HepG2 (cell line): ENCODE data around the gene NPHS1. TPM values are rescaled to one million over a fixed set of nuclear protein-coding genes. Genes with fewer than 3 reads are reported as not detected.

ENCODE experiments used
- BHLHE40 ChIP-seq: IDR thresholded peaks from 2 replicates; pipeline ENCODE4 v1.6.1; 2011; ENCODE audit warnings: low read length, improper control_type of control experiment
- CENPT ChIP-seq: sonication (generic); formaldehyde crosslinking; IDR thresholded peaks from 2 replicates; pipeline ENCODE4 v1.8.0; 2022; ENCODE audit warnings: low read depth, mild to moderate bottlenecking, moderate library complexity, missing genetic modification reagents
- MTA3 ChIP-seq: sonication (generic); formaldehyde crosslinking; IDR thresholded peaks from 2 replicates; pipeline ENCODE4 v1.4.0; 2020; ENCODE audit warnings: missing genetic modification reagents
- NAIF1 ChIP-seq: sonication (generic); formaldehyde crosslinking; IDR thresholded peaks from 2 replicates; pipeline ENCODE4 v1.5.0; 2020; ENCODE audit warnings: mild to moderate bottlenecking, missing genetic modification reagents, borderline replicate concordance
- NBN ChIP-seq: fragments of 450-650 bp; conservative IDR thresholded peaks from 2 replicates; pipeline ENCODE4 v1.6.1; 2017
- NR2F1 ChIP-seq, 2 experiments: fragments of 450-650 bp in 1 of 2; formaldehyde crosslinking in 1 of 2; IDR thresholded peaks; 2 replicates each; pipeline versions ENCODE4 v1.5.0 to v1.6.1; 2016 to 2020; ENCODE audit warnings: mild to moderate bottlenecking in 1 of 2, missing compliant biosample characterization in 1 of 2, missing genetic modification reagents in 1 of 2, moderate library complexity in 1 of 2
- NR2F6 ChIP-seq, 2 experiments: IDR thresholded peaks; 2 replicates each; pipeline ENCODE4 v1.6.1; 2016; ENCODE audit warnings: antibody characterized with exemption in 1 of 2, mild to moderate bottlenecking in 1 of 2
- SP1 ChIP-seq, 2 experiments: fragments of 450-650 bp in 1 of 2; sonication (generic) in 1 of 2; formaldehyde crosslinking in 1 of 2; IDR thresholded peaks; 2 replicates each; pipeline versions ENCODE4 v1.4.0 to v1.6.1; 2016 to 2020; ENCODE audit warnings: missing genetic modification reagents in 1 of 2
- SRSF4 ChIP-seq: fragments of 200-400 bp; formaldehyde crosslinking; IDR thresholded peaks from one replicate; pipeline ENCODE4 v1.6.1; 2018; ENCODE audit warnings: mild to moderate bottlenecking, low read depth, low read length, moderate library complexity; ENCODE audit not compliant: poor library complexity, severe bottlenecking
- TEAD3 ChIP-seq: optimal IDR thresholded peaks from 2 replicates; pipeline ENCODE3; 2016; ENCODE audit warnings: borderline replicate concordance
- TGIF2 ChIP-seq: IDR thresholded peaks from 2 replicates; pipeline ENCODE4 v1.6.1; 2016; ENCODE audit warnings: control low read depth, missing compliant biosample characterization
- ZBTB3 ChIP-seq: sonication (generic); formaldehyde crosslinking; IDR thresholded peaks from 2 replicates; pipeline ENCODE4 v1.4.0; 2020; ENCODE audit warnings: low read depth, mild to moderate bottlenecking, moderate library complexity, missing genetic modification reagents, borderline replicate concordance
- ZBTB7A ChIP-seq: sonication (generic); formaldehyde crosslinking; IDR thresholded peaks from 2 replicates; pipeline ENCODE4 v1.8.0; 2022; ENCODE audit warnings: mild to moderate bottlenecking, missing genetic modification reagents
- ZFYVE20 ChIP-seq: sonication (generic); formaldehyde crosslinking; IDR thresholded peaks from 2 replicates; pipeline ENCODE4 v1.8.0; 2023; ENCODE audit warnings: low read depth, mild to moderate bottlenecking, moderate library complexity, missing genetic modification reagents, borderline replicate concordance
- ZNF251 ChIP-seq: sonication (generic); formaldehyde crosslinking; IDR thresholded peaks from 2 replicates; pipeline ENCODE4 v1.9.0; 2021; ENCODE audit warnings: mild to moderate bottlenecking, missing genetic modification reagents
- ZNF317 ChIP-seq: sonication (generic); formaldehyde crosslinking; IDR thresholded peaks from 2 replicates; pipeline ENCODE4 v1.5.0; 2020; ENCODE audit warnings: mild to moderate bottlenecking, missing genetic modification reagents
- ZNF382 ChIP-seq: sonication (generic); formaldehyde crosslinking; IDR thresholded peaks from 2 replicates; pipeline ENCODE4 v1.5.0; 2020; ENCODE audit warnings: missing genetic modification reagents, mild to moderate bottlenecking, borderline replicate concordance
- ZNF496 ChIP-seq: sonication (generic); formaldehyde crosslinking; IDR thresholded peaks from 2 replicates; pipeline ENCODE4 v1.8.1; 2023; ENCODE audit warnings: mild to moderate bottlenecking, moderate library complexity, missing genetic modification reagents; ENCODE audit not compliant: insufficient replicate concordance
- ZNF530 ChIP-seq: sonication (generic); formaldehyde crosslinking; IDR thresholded peaks from 2 replicates; pipeline ENCODE4 v1.5.0; 2020; ENCODE audit warnings: low read depth, mild to moderate bottlenecking, missing genetic modification reagents
- ZNF703 ChIP-seq: sonication (generic); formaldehyde crosslinking; IDR thresholded peaks from 2 replicates; pipeline ENCODE4 v1.5.1; 2020; ENCODE audit warnings: missing genetic modification reagents, mild to moderate bottlenecking, moderate library complexity, borderline replicate concordance
- ZSCAN30 ChIP-seq: sonication (generic); formaldehyde crosslinking; IDR thresholded peaks from 2 replicates; pipeline ENCODE4 v1.5.0; 2020; ENCODE audit warnings: mild to moderate bottlenecking, missing genetic modification reagents
- polyA plus RNA-seq, 8 experiments: library from polyadenylated mRNA; depleted of rRNA in 3 of 8; stranded (reverse) in 7 of 8; unstranded in 1 of 8; fragments of >200 nt; fragmentation: Illumina TruSeq in 4 of 8; extraction: Trizol in 4 of 8; gene quantifications; 2 replicates each; pipeline versions ENCODE4 v1.2.1 to v1.2.3, GENCODE V29; 2011 to 2016; ENCODE audit warnings: low read depth in 4 of 8, missing spikeins in 1 of 8, mixed read lengths in 1 of 8; ENCODE audit not compliant: insufficient read depth in 1 of 8
- total RNA-seq, 5 experiments: library from RNA; depleted of rRNA; stranded (reverse); fragments of >200 nt; fragmentation: Illumina TruSeq; extraction: Trizol; gene quantifications; 2 replicates each; pipeline ENCODE4 v1.2.3, GENCODE V29; 2016; ENCODE audit warnings: low read depth in 1 of 5
- TF ChIP-seq, protein P1 (sequence below): sonication (generic); formaldehyde crosslinking; IDR thresholded peaks from 2 replicates; pipeline ENCODE4 v1.8.1; 2022; ENCODE audit warnings: low read depth, mild to moderate bottlenecking, missing genetic modification reagents
- TF ChIP-seq, protein P2 (sequence below): sonication (generic); formaldehyde crosslinking; IDR thresholded peaks from 2 replicates; pipeline ENCODE4 v1.4.0; 2020; ENCODE audit warnings: mild to moderate bottlenecking, missing genetic modification reagents
- TF ChIP-seq, protein P3 (sequence below): sonication (generic); formaldehyde crosslinking; IDR thresholded peaks from 2 replicates; pipeline ENCODE4 v1.4.0; 2020; ENCODE audit warnings: mild to moderate bottlenecking, missing genetic modification reagents

The NPHS1 gene
- total and polyA plus RNA-seq, 2 of the 13 experiments (the other 11 are each of a cell fraction or from before 2014, with no cell fraction given): not detected

DNA sequence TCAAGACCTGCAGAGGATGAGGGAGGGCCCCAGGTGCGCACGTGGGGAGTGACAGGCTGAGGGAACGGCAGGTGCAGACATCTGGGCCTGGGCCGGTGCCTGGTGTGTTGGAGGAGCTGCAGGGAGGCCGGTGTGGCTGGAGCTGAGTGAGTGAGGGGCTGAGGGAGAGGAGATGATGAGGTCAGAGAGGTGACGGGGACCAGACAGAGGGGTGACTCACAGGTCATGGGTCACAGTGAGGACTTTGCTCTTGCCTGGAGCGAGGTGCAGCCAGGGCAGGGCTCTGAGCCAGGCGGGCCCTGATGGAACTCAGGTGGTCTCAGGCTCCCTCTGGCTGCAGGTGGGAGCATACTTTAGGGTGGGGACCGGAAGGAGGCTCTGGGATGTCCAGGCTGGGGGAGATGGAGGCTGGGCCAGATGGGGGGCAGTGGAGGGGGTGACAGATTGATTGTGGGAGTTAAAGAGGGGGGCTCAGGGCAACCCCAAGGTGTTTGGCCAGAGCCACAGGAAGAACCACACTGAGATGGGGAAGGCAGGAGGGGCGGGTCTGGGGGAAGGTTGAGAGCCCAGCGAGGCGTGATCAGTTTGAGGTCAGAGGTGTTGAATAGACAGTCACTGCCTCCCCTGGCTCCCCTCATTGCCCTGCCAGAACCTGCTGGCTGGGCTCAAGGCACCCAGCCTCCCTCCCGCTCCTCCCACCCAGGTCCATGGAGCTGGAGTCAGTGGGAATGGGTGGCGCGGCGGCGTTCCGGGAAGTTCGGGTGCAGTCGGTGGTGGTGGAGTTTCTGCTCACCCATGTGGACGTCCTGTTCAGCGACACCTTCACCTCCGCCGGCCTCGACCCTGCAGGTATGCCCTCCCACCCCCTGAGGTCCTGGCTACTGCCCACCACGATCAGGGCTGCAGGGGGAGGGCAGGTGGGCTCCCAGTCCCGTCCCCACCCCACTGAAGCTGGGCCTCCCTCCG lies 68.6 kb downstream of the NPHS1 start (continued):
- TF ChIP-seq ZBTB3 (CRISPR knock-in tag) (no peak), MTA3 (CRISPR knock-in tag) (no peak), ZFYVE20 (CRISPR knock-in tag) (no peak), ZNF317 (CRISPR knock-in tag) (no peak), NR2F6 (IDR thresholded peaks at IDR 0.05) (peak; percentile 79), NR2F6 (CRISPR knock-in tag; IDR thresholded peaks at IDR 0.05) (peak; percentile 83), ZNF496 (CRISPR knock-in tag) (no peak), CENPT (CRISPR knock-in tag) (no peak), NBN (no peak), NR2F1 (CRISPR knock-in tag; IDR thresholded peaks at IDR 0.05) (peak; percentile 74 to 88; a peak in 3 of 4 replicates), TEAD3 (no peak), NAIF1 (CRISPR knock-in tag) (no peak), ZNF382 (CRISPR knock-in tag) (no peak), SRSF4 (no peak), ZNF703 (no peak), ZBTB7A (CRISPR knock-in tag) (no peak), TGIF2 (CRISPR knock-in tag) (no peak), ZNF251 (CRISPR knock-in tag) (no peak), SP1 (IDR thresholded peaks at IDR 0.05) (no peak), SP1 (CRISPR knock-in tag; IDR thresholded peaks at IDR 0.05) (no peak), ZSCAN30 (CRISPR knock-in tag) (no peak), ZNF530 (CRISPR knock-in tag) (no peak), BHLHE40 (no peak)
- TF ChIP-seq, protein P1, sequence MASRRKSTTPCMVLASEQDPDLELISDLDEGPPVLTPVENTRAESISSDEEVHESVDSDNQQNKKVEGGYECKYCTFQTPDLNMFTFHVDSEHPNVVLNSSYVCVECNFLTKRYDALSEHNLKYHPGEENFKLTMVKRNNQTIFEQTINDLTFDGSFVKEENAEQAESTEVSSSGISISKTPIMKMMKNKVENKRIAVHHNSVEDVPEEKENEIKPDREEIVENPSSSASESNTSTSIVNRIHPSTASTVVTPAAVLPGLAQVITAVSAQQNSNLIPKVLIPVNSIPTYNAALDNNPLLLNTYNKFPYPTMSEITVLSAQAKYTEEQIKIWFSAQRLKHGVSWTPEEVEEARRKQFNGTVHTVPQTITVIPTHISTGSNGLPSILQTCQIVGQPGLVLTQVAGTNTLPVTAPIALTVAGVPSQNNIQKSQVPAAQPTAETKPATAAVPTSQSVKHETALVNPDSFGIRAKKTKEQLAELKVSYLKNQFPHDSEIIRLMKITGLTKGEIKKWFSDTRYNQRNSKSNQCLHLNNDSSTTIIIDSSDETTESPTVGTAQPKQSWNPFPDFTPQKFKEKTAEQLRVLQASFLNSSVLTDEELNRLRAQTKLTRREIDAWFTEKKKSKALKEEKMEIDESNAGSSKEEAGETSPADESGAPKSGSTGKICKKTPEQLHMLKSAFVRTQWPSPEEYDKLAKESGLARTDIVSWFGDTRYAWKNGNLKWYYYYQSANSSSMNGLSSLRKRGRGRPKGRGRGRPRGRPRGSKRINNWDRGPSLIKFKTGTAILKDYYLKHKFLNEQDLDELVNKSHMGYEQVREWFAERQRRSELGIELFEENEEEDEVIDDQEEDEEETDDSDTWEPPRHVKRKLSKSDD: no peak
- TF ChIP-seq, protein P2, sequence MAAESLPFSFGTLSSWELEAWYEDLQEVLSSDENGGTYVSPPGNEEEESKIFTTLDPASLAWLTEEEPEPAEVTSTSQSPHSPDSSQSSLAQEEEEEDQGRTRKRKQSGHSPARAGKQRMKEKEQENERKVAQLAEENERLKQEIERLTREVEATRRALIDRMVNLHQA: no peak
- TF ChIP-seq, protein P3, sequence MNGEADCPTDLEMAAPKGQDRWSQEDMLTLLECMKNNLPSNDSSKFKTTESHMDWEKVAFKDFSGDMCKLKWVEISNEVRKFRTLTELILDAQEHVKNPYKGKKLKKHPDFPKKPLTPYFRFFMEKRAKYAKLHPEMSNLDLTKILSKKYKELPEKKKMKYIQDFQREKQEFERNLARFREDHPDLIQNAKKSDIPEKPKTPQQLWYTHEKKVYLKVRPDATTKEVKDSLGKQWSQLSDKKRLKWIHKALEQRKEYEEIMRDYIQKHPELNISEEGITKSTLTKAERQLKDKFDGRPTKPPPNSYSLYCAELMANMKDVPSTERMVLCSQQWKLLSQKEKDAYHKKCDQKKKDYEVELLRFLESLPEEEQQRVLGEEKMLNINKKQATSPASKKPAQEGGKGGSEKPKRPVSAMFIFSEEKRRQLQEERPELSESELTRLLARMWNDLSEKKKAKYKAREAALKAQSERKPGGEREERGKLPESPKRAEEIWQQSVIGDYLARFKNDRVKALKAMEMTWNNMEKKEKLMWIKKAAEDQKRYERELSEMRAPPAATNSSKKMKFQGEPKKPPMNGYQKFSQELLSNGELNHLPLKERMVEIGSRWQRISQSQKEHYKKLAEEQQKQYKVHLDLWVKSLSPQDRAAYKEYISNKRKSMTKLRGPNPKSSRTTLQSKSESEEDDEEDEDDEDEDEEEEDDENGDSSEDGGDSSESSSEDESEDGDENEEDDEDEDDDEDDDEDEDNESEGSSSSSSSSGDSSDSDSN (CRISPR knock-in tag): peak; percentile 34; the same call in 1 of the 2 replicates
